Right renal pelvis (tissue), 4 donors: ENCODE measurements around the gene PIK3IP1. TPM values are rescaled to one million over a fixed set of nuclear protein-coding genes. Genes with fewer than 3 reads are reported as not detected.

Experiments used
- DNase-seq, 4 donors: peaks; one replicate each; pipeline ENCODE4 v3.0.0-alpha.2; 2013; ENCODE audit warnings: low read depth in 4 of 4, low spot score in 3 of 4, missing footprints in 1 of 4
- polyA plus RNA-seq, 4 donors: library from polyadenylated mRNA; unstranded; fragments of 120-200 nt; gene quantifications; one replicate each; pipeline ENCODE4 v1.2.1, GENCODE V29; 2013; ENCODE audit not compliant: insufficient read length in 4 of 4

The PIK3IP1 gene
- polyA plus RNA-seq, 4 donors, result 12.4 to 15.2 (median 14.5) TPM

GRCh38 chr22:31281733-31282132 lies 10.6 kb downstream of the PIK3IP1 start:
- no peak for DNase-seq

- DNase-seq, result no peak
These were observed 12.3 kb downstream of the PIK3IP1 start for GRCh38 chr22:31279821-31280505.

GRCh38 chr22:31279327-31279669 lies 13.0 kb downstream of the PIK3IP1 start:
- no peak for DNase-seq

- no peak for DNase-seq
These were observed 13.5 kb downstream of the PIK3IP1 start for GRCh38 chr22:31278626-31279326.

- no peak for DNase-seq
These were observed 14.1 kb downstream of the PIK3IP1 start for GRCh38 chr22:31278151-31278621.

- DNase-seq, result no peak
These were observed 14.5 kb downstream of the PIK3IP1 start for GRCh38 chr22:31277741-31278140.

- no peak for DNase-seq
These were observed 15.7 kb downstream of the PIK3IP1 start for GRCh38 chr22:31276426-31277167.

- no peak for DNase-seq
These were observed 16.7 kb downstream of the PIK3IP1 start for GRCh38 chr22:31275576-31275975.

- DNase-seq, result no peak
These were observed 17.3 kb downstream of the PIK3IP1 start for GRCh38 chr22:31275018-31275417.

- no peak for DNase-seq
These were observed 18.3 kb downstream of the PIK3IP1 start for GRCh38 chr22:31274017-31274416.

- DNase-seq, result peak in 1 of 4 donors; percentile 62
These were observed 19.5 kb downstream of the PIK3IP1 start for GRCh38 chr22:31272522-31273446.

- no peak for DNase-seq
These were observed 20.8 kb downstream of the PIK3IP1 start for GRCh38 chr22:31271485-31271884.

GRCh38 chr22:31271026-31271425 lies 21.3 kb downstream of the PIK3IP1 start:
- no peak for DNase-seq

GRCh38 chr22:31269892-31270579 lies 22.3 kb downstream of the PIK3IP1 start:
- DNase-seq, result no peak

- DNase-seq, result no peak
These were observed 24.0 kb downstream of the PIK3IP1 start for GRCh38 chr22:31268281-31268680.

- no peak for DNase-seq
These were observed 28.2 kb downstream of the PIK3IP1 start for GRCh38 chr22:31263896-31264640.

- DNase-seq, result no peak
These were observed 29.8 kb downstream of the PIK3IP1 start for GRCh38 chr22:31262312-31263133.

- DNase-seq, result no peak
These were observed 31.8 kb downstream of the PIK3IP1 start for GRCh38 chr22:31260474-31260856.
